Panc1 (cell line): ENCODE data around the gene NCAM1. TPM values are rescaled to one million over a fixed set of nuclear protein-coding genes. Genes with fewer than 3 reads are reported as not detected.

ENCODE experiments used
- ATAC-seq: fragments of 200-7000 bp; cut with Tn5 transposase; 2 replicates; pipeline ENCODE4 v1.9.1; 2020; ENCODE audit warnings: mild to moderate bottlenecking, moderate library complexity
- BruUV-seq: library from RNA; stranded (reverse); fragments of 400-500 nt; replicated peaks from 2 replicates; lab custom pipeline; 2021; lab: Mats Ljungman, UMichigan
- CTCF ChIA-PET: fragments of 300-600 bp; sonication (Branson Sonifier 250); formaldehyde crosslinking; loops from one replicate; lab custom pipeline; 2022; ENCODE audit warnings: antibody characterized with exemption; lab: Charles Lee
- POLR2A ChIA-PET: fragments of 300-600 bp; sonication (Branson Sonifier 250); formaldehyde crosslinking; loops from one replicate; lab custom pipeline; 2022; ENCODE audit warnings: antibody characterized with exemption; lab: Charles Lee
- DNase-seq: peaks from one replicate; pipeline ENCODE4 v3.0.0-alpha.2; 2010; ENCODE audit warnings: low read depth, low spot score
- H3K27ac ChIP-seq: 2 replicates; pipeline ENCODE4 v1.5.1; 2011; ENCODE audit warnings: mild to moderate bottlenecking, low read length, inconsistent platforms
- H3K27me3 ChIP-seq: fragments of 200-500 bp; sonication (Bioruptor generic); 2 replicates; pipeline ENCODE4 v1.6.0; 2014; ENCODE audit warnings: low read length, inconsistent platforms; ENCODE audit not compliant: control insufficient read depth, insufficient read depth
- H3K36me3 ChIP-seq: fragments of 200-500 bp; sonication (Bioruptor generic); 2 replicates; pipeline ENCODE4 v1.5.1; 2014; ENCODE audit warnings: inconsistent platforms, mild to moderate bottlenecking, low read length, moderate library complexity; ENCODE audit not compliant: control insufficient read depth, insufficient read depth
- H3K4me1 ChIP-seq: 2 replicates; pipeline ENCODE4 v1.5.1; 2011; ENCODE audit warnings: inconsistent platforms, mild to moderate bottlenecking, low read length, moderate library complexity; ENCODE audit not compliant: control insufficient read depth, insufficient read depth
- H3K4me3 ChIP-seq, 2 experiments: 2 replicates each; pipeline ENCODE4 v1.5.1; 2011 to 2012; ENCODE audit warnings: low read depth in 2 of 2, low read length in 2 of 2, mild to moderate bottlenecking in 2 of 2, inconsistent platforms in 1 of 2, moderate library complexity in 1 of 2
- H3K9me3 ChIP-seq: fragments of 200-500 bp; sonication (Bioruptor generic); 2 replicates; pipeline ENCODE4 v1.5.1; 2014; ENCODE audit warnings: low read depth, mild to moderate bottlenecking, inconsistent platforms, low read length, moderate library complexity; ENCODE audit not compliant: control insufficient read depth, insufficient read depth
- CTCF ChIP-seq: fragments of 450-650 bp; IDR thresholded peaks from 2 replicates; pipeline ENCODE4 v1.5.1; 2017; ENCODE audit warnings: mild to moderate bottlenecking
- POLR2AphosphoS5 ChIP-seq: IDR thresholded peaks from 2 replicates; pipeline ENCODE4 v1.6.1; 2012; ENCODE audit warnings: mild to moderate bottlenecking, low read depth, low read length, moderate library complexity
- REST ChIP-seq, 2 experiments: IDR thresholded peaks; 2 replicates each; pipeline ENCODE4 v1.6.1; 2011 to 2012; ENCODE audit warnings: low read depth in 2 of 2, control low read depth in 1 of 2, low read length in 1 of 2, mild to moderate bottlenecking in 1 of 2, moderate library complexity in 1 of 2; ENCODE audit not compliant: insufficient read depth in 1 of 2
- SIN3A ChIP-seq: IDR thresholded peaks from 2 replicates; pipeline ENCODE4 v1.6.1; 2012; ENCODE audit warnings: low read depth, mild to moderate bottlenecking, low read length, moderate library complexity, borderline replicate concordance; ENCODE audit not compliant: insufficient read depth
- TCF7L2 ChIP-seq: IDR thresholded peaks from 2 replicates; pipeline ENCODE4 v1.6.1; 2011; ENCODE audit warnings: mild to moderate bottlenecking, low read depth, low read length, inconsistent platforms
- in situ Hi-C: cut with HindIII; loops from 2 replicates; pipeline ENCODE4 v1.10.0; 2016; ENCODE audit warnings: low sequenced_read_pairs, low pct_unique_long_range_greater_than_20kb
- intact Hi-C: fragments of 100-400 bp; cut with micrococcal nuclease; formaldehyde crosslinking; loops from one replicate; pipeline ENCODE4 v1.10.0; 2022; ENCODE audit not compliant: unreplicated experiment
- total RNA-seq: library from RNA; stranded (reverse); gene quantifications from one replicate; pipeline ENCODE4 v1.2.1, GENCODE V29; 2021; ENCODE audit not compliant: unreplicated experiment

Gene NCAM1
- total RNA-seq, 1 experiment from 2014 or later: 0.18 TPM

- Histone ChIP-seq H3K36me3 (no peaks in the 10 kb centered on the region), H3K9me3 (no peaks in the 10 kb centered on the region), H3K27me3 (peaks cover 5% of the 10 kb centered on the region; the same call in 1 of the 2 replicates), H3K4me3 (no peak overlapping the region), H3K27ac (no peak overlapping the region), H3K4me1 (no peaks in the 10 kb centered on the region)
- DNase-seq (no peak), ATAC-seq (no peak)
- CTCF ChIA-PET: no interaction called here
- TF ChIP-seq TCF7L2 (no peak), SIN3A (no peak), CTCF (no peak), REST (IDR thresholded peaks at IDR 0.05; ENCODE audit: insufficient read depth in 1 of 2, low read depth in 2 of 2, low read length in 1 of 2) (no peak), POLR2AphosphoS5 (no peak)
- no TSS peak for BruUV-seq
- in situ Hi-C loops (no loop called here), intact Hi-C loops (no loop called here)
- POLR2A ChIA-PET: no interaction called here
These were observed 187.4 kb downstream of the NCAM1 start for GRCh38 chr11:113148652-113149051.

GRCh38 chr11:113151521-113151920 lies 190.3 kb downstream of the NCAM1 start:
- no peak for ATAC-seq

More at GRCh38 chr11:113151521-113151920, 190.3 kb downstream of the NCAM1 start:
- H3K4me1 ChIP-seq: no peaks in the 10 kb centered on the region
- no peaks in the 10 kb centered on the region for H3K36me3 ChIP-seq
- no peak for TF ChIP-seq TCF7L2
- no peak for TF ChIP-seq SIN3A
- no peak for TF ChIP-seq POLR2AphosphoS5
- TF ChIP-seq REST (IDR thresholded peaks at IDR 0.05; ENCODE audit: insufficient read depth in 1 of 2, low read depth in 2 of 2, low read length in 1 of 2): no peak
- TF ChIP-seq CTCF: no peak
- BruUV-seq: no TSS peak
- in situ Hi-C loops (no loop called here), intact Hi-C loops (no loop called here)
- ChIA-PET CTCF (interaction anchor here (0.7 kb wide), 1 partner anchor 19 kb away, joined by 6 read pairs; no protein-coding TSS in a partner anchor), POLR2A (no interaction called here)
- no peak for DNase-seq
- no peak overlapping the region for H3K4me3 ChIP-seq
- peaks cover 5% of the 10 kb centered on the region; the same call in 1 of the 2 replicates for H3K27me3 ChIP-seq
- H3K9me3 ChIP-seq: no peaks in the 10 kb centered on the region
- no peak overlapping the region for H3K27ac ChIP-seq
